Measurements from ENCODE around the gene XG. TPM values are rescaled to one million over a fixed set of nuclear protein-coding genes. Genes with fewer than 3 reads are reported as not detected.
A peak's percentile ranks its signal among the peaks of the same experiment; 100 is the strongest.
"Not testable (repeated sequence)": the region's sequence is repeated elsewhere in the genome, so short reads cannot be mapped to it uniquely, and the experiment has no call there.

XG gene
- total and polyA plus RNA-seq, 7 donors = 0.03 to 1.1 TPM; not detected in 5

- no peaks in the 10 kb centered on the region for H3K9me3 ChIP-seq
- H3K4me1 ChIP-seq = peaks cover 0 to 5% (median 0%) of the 10 kb centered on the region in 4 donors
- 86 to 92% methylated on average over 5 of the region's 5 CpGs for WGBS, 2 donors
- intact Hi-C loops (cut with DNase I) = loop anchor here (5.0 kb wide), 1 partner anchor 104 kb away; no protein-coding TSS in a partner anchor
- no peak for DNase-seq
- no peak overlapping the region for H3K4me3 ChIP-seq
- H3K27me3 ChIP-seq = no peaks in the 10 kb centered on the region
- H3K27ac ChIP-seq = no peak overlapping the region
- TF ChIP-seq EP300 (IDR thresholded peaks at IDR 0.05) = no peak
- no peak for TF ChIP-seq POLR2A (IDR thresholded peaks at IDR 0.05)
- no peak for TF ChIP-seq POLR2AphosphoS5 (IDR thresholded peaks at IDR 0.05)
- no peak for TF ChIP-seq CTCF (IDR thresholded peaks at IDR 0.05)
- no peaks in the 10 kb centered on the region for H3K36me3 ChIP-seq
Measured at GRCh38 chrX:2811271-2811670, 59.4 kb downstream of the XG start.

GRCh38 chrX:2812161-2812907 is 60.5 kb downstream of the XG start:
- TF ChIP-seq CTCF (IDR thresholded peaks at IDR 0.05) = peak; percentile 47 to 68 (median 54)
- H3K27ac ChIP-seq = peak overlapping the region in 1 of 4 donors; percentile 18
- not testable (repeated sequence) for H3K4me1 ChIP-seq, H3K27me3 ChIP-seq, H3K4me3 ChIP-seq, DNase-seq, H3K36me3 ChIP-seq, H3K9me3 ChIP-seq
- 17 to 26% methylated on average over 14 to 15 of the region's 16 CpGs for WGBS, 2 donors
- intact Hi-C loops (cut with DNase I) = loop anchor here (2.0 to 5.0 kb wide), 2 partner anchors 105 to 168 kb away; no protein-coding TSS in a partner anchor

GRCh38 chrX:2817036-2817435 is 65.2 kb downstream of the XG start:
- WGBS, 2 donors = 75 to 82% methylated on average over 2 of the region's 2 CpGs
- DNase-seq = no peak
- Histone ChIP-seq H3K27ac (no peak overlapping the region), H3K4me1 (peaks cover 0 to 5% (median 0%) of the 10 kb centered on the region in 4 donors), H3K27me3 (no peaks in the 10 kb centered on the region), H3K4me3 (no peak overlapping the region), H3K36me3 (no peaks in the 10 kb centered on the region), H3K9me3 (no peaks in the 10 kb centered on the region)
- TF ChIP-seq POLR2A (IDR thresholded peaks at IDR 0.05) (no peak), CTCF (IDR thresholded peaks at IDR 0.05) (no peak), EP300 (IDR thresholded peaks at IDR 0.05) (no peak), POLR2AphosphoS5 (IDR thresholded peaks at IDR 0.05) (no peak)
- intact Hi-C loops (cut with DNase I) = no loop called here

- DNase-seq = no peak
- Histone ChIP-seq H3K36me3 (no peaks in the 10 kb centered on the region), H3K9me3 (no peaks in the 10 kb centered on the region), H3K4me3 (no peak overlapping the region), H3K27ac (no peak overlapping the region), H3K4me1 (no peaks in the 10 kb centered on the region), H3K27me3 (no peaks in the 10 kb centered on the region)
- 34 to 62% methylated on average over 9 of the region's 9 CpGs for WGBS, 2 donors
- no peak for TF ChIP-seq POLR2A (IDR thresholded peaks at IDR 0.05)
- TF ChIP-seq CTCF (IDR thresholded peaks at IDR 0.05) = no peak
- TF ChIP-seq POLR2AphosphoS5 (IDR thresholded peaks at IDR 0.05) = no peak
- TF ChIP-seq EP300 (IDR thresholded peaks at IDR 0.05) = no peak
- intact Hi-C loops (cut with DNase I) = no loop called here
Measured at GRCh38 chrX:2819345-2820135, 67.7 kb downstream of the XG start.
